Endothelial cell of umbilical vein (primary cell): ENCODE measurements around the gene FAM120C. TPM values are rescaled to one million over a fixed set of nuclear protein-coding genes. Genes with fewer than 3 reads are reported as not detected.

Experiments
- BruUV-seq: library from RNA; stranded (reverse); fragments of 400-500 nt; replicated peaks from 2 replicates; lab custom pipeline; 2021; lab: Mats Ljungman, UMichigan
- CTCF ChIA-PET: fragments of 300-600, 350-600 bp; sonication (Branson Sonifier 250); formaldehyde crosslinking; loops from one replicate; lab custom pipeline; 2021; ENCODE audit warnings: antibody characterized with exemption, inconsistent platforms; lab: Charles Lee
- POLR2A ChIA-PET: fragments of 300-600, 350-600 bp; sonication (Branson Sonifier 250); formaldehyde crosslinking; loops from one replicate; lab custom pipeline; 2021; ENCODE audit warnings: antibody characterized with exemption, inconsistent platforms; lab: Charles Lee
- DNase-seq: peaks from one replicate; pipeline ENCODE4 v3.0.0-alpha.2; 2011; ENCODE audit warnings: low read depth, low spot score
- FAIRE-seq: peaks from 2 replicates; lab custom pipeline; 2011; peaks lifted over from hg19 to GRCh38; lab: Jason Lieb, UNC
- H2AFZ ChIP-seq: 2 replicates; pipeline ENCODE4 v1.6.0; 2012; ENCODE audit warnings: low read depth, low read length, control low read depth, inconsistent platforms
- H3K27ac ChIP-seq: 2 replicates; pipeline ENCODE4 v1.5.1; 2011; ENCODE audit warnings: low read depth, mild to moderate bottlenecking, control low read depth, low read length, moderate library complexity; ENCODE audit not compliant: insufficient read depth
- H3K27me3 ChIP-seq, 2 experiments: 2 replicates each; pipeline versions ENCODE4 v1.6.0 to v1.6.1; 2011; ENCODE audit warnings: low read length in 2 of 2, mixed read lengths in 1 of 2; ENCODE audit not compliant: control insufficient read depth in 2 of 2, insufficient read depth in 2 of 2
- H3K36me3 ChIP-seq, 2 experiments: 2 replicates in 1 of 2; 3 replicates in 1 of 2; pipeline ENCODE4 v1.5.1; 2011; ENCODE audit warnings: low read length in 2 of 2, mild to moderate bottlenecking in 1 of 2, moderate library complexity in 1 of 2; ENCODE audit not compliant: control insufficient read depth in 2 of 2, insufficient read depth in 2 of 2; ENCODE audit errors: extremely low read depth in 1 of 2
- H3K4me1 ChIP-seq: 3 replicates; pipeline ENCODE4 v1.5.1; 2011; ENCODE audit warnings: mild to moderate bottlenecking, low read length; ENCODE audit not compliant: control insufficient read depth, insufficient read depth; ENCODE audit errors: extremely low read depth
- H3K4me2 ChIP-seq: 2 replicates; pipeline ENCODE4 v1.6.1; 2011; ENCODE audit warnings: low read length, control low read depth, mixed read lengths; ENCODE audit not compliant: insufficient read depth
- H3K4me3 ChIP-seq, 3 experiments: fragments of 200-600 bp in 1 of 3; sonication (generic), shearing (Covaris generic) in 1 of 3; replicated peaks in 1 of 3; 2 replicates each; pipeline ENCODE4 v1.5.1; 2011 to 2016; ENCODE audit warnings: control low read depth in 3 of 3, low read length in 3 of 3, mild to moderate bottlenecking in 2 of 3, inconsistent platforms in 1 of 3, low read depth in 1 of 3, moderate library complexity in 1 of 3; ENCODE audit not compliant: insufficient read depth in 1 of 3
- H3K79me2 ChIP-seq: 2 replicates; pipeline ENCODE4 v1.6.0; 2012; ENCODE audit warnings: low read length, inconsistent platforms; ENCODE audit not compliant: control insufficient read depth, insufficient read depth
- H3K9ac ChIP-seq: replicated peaks from 2 replicates; pipeline ENCODE3; 2011; ENCODE audit warnings: low read length, control low read depth; ENCODE audit not compliant: insufficient read depth; ENCODE audit errors: extremely low read depth
- H3K9me1 ChIP-seq: replicated peaks from 3 replicates; pipeline ENCODE4 v1.6.0; 2011; ENCODE audit warnings: mild to moderate bottlenecking, low read length; ENCODE audit not compliant: control insufficient read depth, insufficient read depth; ENCODE audit errors: extremely low read depth
- H3K9me3 ChIP-seq: replicated peaks from 2 replicates; pipeline ENCODE4 v1.5.1; 2012; ENCODE audit warnings: low read length, inconsistent platforms; ENCODE audit not compliant: control insufficient read depth, insufficient read depth
- H4K20me1 ChIP-seq: replicated peaks from 2 replicates; pipeline ENCODE3; 2011; ENCODE audit warnings: mild to moderate bottlenecking, low read length; ENCODE audit not compliant: control insufficient read depth, insufficient read depth; ENCODE audit errors: extremely low read depth
- CTCF ChIP-seq, 2 donors: IDR thresholded peaks; 1 replicate in 1 of 2; 2 replicates in 1 of 2; pipeline ENCODE4 v1.5.1; 2011; ENCODE audit warnings: low read length in 2 of 2, mild to moderate bottlenecking in 2 of 2, moderate library complexity in 2 of 2, control low read depth in 1 of 2, inconsistent platforms in 1 of 2, low read depth in 1 of 2; ENCODE audit not compliant: insufficient read depth in 1 of 2; ENCODE audit errors: extremely low read depth in 1 of 2
- EZH2 ChIP-seq: IDR thresholded peaks from 2 replicates; pipeline ENCODE4 v1.6.1; 2012; ENCODE audit warnings: borderline replicate concordance, low read depth, mild to moderate bottlenecking, moderate library complexity, low read length, inconsistent platforms; ENCODE audit not compliant: severe bottlenecking
- GATA2 ChIP-seq: IDR thresholded peaks from 2 replicates; pipeline ENCODE4 v1.7.0; 2011; ENCODE audit warnings: low read depth, mild to moderate bottlenecking, moderate library complexity, mixed read lengths, low read length; ENCODE audit not compliant: insufficient read length, insufficient read depth
- JUN ChIP-seq: IDR thresholded peaks from 2 replicates; pipeline ENCODE4 v1.6.1; 2011; ENCODE audit warnings: borderline replicate concordance, low read depth; ENCODE audit not compliant: insufficient read length, insufficient read depth
- MAX ChIP-seq: IDR thresholded peaks from 2 replicates; pipeline ENCODE4 v1.6.1; 2011; ENCODE audit not compliant: insufficient read depth, insufficient read length
- POLR2AphosphoS5 ChIP-seq: IDR thresholded peaks from 2 replicates; pipeline ENCODE4 v1.6.1; 2012; ENCODE audit warnings: low read depth, mild to moderate bottlenecking, control low read depth, low read length, moderate library complexity; ENCODE audit not compliant: insufficient read depth
- dilution Hi-C: fragments of 300-500 bp; cut with MboI; formaldehyde crosslinking; loops from one replicate; pipeline ENCODE4 v1.15.0; 2019; ENCODE audit warnings: low sequenced_read_pairs; ENCODE audit not compliant: extremely low pct_ligation_motif_present
- intact Hi-C: fragments of 100-400 bp; cut with micrococcal nuclease; formaldehyde crosslinking; loops from one replicate; pipeline ENCODE4 v1.10.0; 2022
- polyA plus RNA-seq, 4 experiments: library from polyadenylated mRNA; depleted of rRNA in 3 of 4; stranded (reverse) in 3 of 4; unstranded in 1 of 4; fragments of >200 nt; gene quantifications; 2 replicates each; pipeline versions ENCODE4 v1.2.1 to v1.2.3, GENCODE V29; 2011 to 2012; ENCODE audit warnings: missing spikeins in 1 of 4
- total RNA-seq: library from RNA; stranded (reverse); gene quantifications from 2 replicates; pipeline ENCODE4 v1.2.3, GENCODE V29; 2021

The FAM120C gene
- total and polyA plus RNA-seq, 2 donors (not counting 3 experiments of a cell fraction or from before 2014, with no cell fraction given): 4.2 to 11.4 TPM

DNA sequence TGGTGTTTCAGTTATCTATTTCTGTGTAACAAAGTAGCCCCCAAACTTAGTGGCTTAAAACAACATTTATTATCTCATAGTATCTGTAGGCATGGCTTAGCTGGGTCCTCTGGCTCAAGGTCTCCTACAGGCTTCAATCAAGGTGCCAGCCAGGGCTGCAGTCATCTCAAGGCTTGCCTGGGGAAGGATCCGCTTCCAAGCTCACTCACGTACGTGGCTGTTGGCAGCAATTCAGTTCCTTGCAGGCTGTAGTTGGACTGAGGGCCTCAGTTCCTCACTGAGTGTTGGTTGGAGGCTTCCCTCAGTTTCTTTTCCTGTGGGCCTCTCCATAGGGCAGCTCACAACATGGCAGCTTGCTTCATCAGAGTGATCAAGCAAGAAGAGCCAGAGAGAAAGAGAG, 9.3 kb downstream of the FAM120C start:
- dilution Hi-C loops: no loop called here
- no peak for FAIRE-seq
- no peak overlapping the region for H2AFZ ChIP-seq

More for the DNA sequence above, 9.3 kb downstream of the FAM120C start:
- no TSS peak for BruUV-seq
- Histone ChIP-seq H3K4me2 (no peak overlapping the region), H3K79me2 (peaks cover 38% of the 10 kb centered on the region), H3K27ac (no peak overlapping the region), H3K27me3 (no peaks in the 10 kb centered on the region), H3K36me3 (no peaks in the 10 kb centered on the region), H3K4me3 (no peak overlapping the region), H3K9me1 (no peaks in the 10 kb centered on the region), H3K9me3 (no peaks in the 10 kb centered on the region), H4K20me1 (no peaks in the 10 kb centered on the region), H3K9ac (no peak overlapping the region), H3K4me1 (peaks cover 15% of the 10 kb centered on the region)
- POLR2A ChIA-PET: no interaction called here
- TF ChIP-seq POLR2AphosphoS5: no peak
- no peak for TF ChIP-seq GATA2
- TF ChIP-seq JUN: no peak
- TF ChIP-seq EZH2: no peak
- TF ChIP-seq MAX: no peak
- TF ChIP-seq CTCF (IDR thresholded peaks at IDR 0.05; ENCODE audit: extremely low read depth in 1 of 2, insufficient read depth in 1 of 2, low read depth in 1 of 2, low read length in 2 of 2): no peak
- CTCF ChIA-PET: no interaction called here
- no peak for DNase-seq
- intact Hi-C loops: no loop called here
